GM12872 (cell line): Measurements from ENCODE around the gene HPSE2.

Experiments
- TF ChIP-seq, protein P1 (sequence below): IDR thresholded peaks from 3 replicates; pipeline ENCODE4 v1.5.1; 2011; ENCODE audit warnings: low read depth, mild to moderate bottlenecking, low read length, moderate library complexity; ENCODE audit not compliant: insufficient read depth

Gene HPSE2

GRCh38 chr10:98649170-98649569 is 586.5 kb downstream of the HPSE2 start:
- TF ChIP-seq, protein P1, sequence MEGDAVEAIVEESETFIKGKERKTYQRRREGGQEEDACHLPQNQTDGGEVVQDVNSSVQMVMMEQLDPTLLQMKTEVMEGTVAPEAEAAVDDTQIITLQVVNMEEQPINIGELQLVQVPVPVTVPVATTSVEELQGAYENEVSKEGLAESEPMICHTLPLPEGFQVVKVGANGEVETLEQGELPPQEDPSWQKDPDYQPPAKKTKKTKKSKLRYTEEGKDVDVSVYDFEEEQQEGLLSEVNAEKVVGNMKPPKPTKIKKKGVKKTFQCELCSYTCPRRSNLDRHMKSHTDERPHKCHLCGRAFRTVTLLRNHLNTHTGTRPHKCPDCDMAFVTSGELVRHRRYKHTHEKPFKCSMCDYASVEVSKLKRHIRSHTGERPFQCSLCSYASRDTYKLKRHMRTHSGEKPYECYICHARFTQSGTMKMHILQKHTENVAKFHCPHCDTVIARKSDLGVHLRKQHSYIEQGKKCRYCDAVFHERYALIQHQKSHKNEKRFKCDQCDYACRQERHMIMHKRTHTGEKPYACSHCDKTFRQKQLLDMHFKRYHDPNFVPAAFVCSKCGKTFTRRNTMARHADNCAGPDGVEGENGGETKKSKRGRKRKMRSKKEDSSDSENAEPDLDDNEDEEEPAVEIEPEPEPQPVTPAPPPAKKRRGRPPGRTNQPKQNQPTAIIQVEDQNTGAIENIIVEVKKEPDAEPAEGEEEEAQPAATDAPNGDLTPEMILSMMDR: no peak

DNA sequence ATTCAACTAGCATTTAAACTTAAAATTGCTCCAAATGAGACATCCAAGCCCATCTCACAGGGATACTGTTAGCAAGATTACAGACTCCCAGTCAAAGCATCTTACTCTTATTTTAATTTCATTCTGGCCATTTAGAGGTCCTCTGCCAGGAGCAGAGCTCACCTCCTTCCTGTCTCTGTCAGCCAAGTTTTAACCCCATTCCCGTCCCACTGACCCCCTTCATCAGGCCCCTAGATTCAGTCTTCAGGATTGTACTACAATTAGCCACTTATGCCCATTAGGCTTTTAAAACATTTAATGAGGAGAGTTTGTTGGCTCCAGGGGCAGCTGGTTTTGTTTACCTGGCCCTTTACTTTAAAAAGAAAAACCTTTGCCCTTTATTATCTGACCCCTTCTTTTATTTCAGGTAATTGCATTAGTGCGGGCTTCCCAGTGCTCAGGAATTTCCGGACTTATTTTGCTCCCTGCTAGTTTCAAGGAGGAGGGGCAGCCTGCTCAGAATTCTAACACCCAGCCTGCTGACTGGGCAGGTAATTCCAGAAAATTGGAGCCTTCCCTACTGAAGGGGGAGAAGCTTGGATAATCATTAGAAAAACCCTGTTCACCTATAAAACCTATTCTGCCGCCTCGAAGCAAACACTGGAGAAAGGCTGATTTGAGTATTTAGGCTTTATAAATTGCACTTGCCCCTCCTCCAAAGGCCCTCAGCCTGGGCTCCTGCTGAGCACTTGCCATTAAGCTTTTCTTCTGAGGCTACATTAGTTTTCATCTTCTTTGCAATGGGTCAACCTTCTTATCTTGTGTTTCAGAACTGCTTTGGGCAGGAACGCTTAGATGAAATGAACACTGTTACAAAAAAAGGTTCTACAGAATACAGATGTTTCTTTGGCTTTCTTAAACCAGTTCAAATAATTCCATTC is 588.4 kb downstream of the HPSE2 start:
- TF ChIP-seq, protein P1: no peak

DNA sequence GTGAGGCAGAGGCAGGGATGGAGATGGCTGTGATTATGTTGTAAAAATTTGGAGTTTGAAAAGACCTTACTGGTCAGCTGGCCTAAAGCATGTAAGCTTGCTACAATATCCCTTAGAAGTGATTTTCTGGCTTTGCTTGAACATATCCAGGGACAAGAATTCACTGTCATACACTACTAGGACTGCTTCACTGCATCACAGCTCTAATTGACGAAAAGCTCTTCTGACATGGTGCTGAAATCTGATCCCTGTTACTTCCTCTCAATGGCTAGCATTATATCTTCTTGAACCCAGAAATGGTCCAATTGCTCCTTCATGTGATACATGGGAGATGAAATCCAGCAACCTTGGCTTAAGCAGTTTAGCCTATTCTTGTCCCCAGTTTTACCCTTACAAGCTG is 591.2 kb downstream of the HPSE2 start:
- TF ChIP-seq, protein P1: no peak

DNA sequence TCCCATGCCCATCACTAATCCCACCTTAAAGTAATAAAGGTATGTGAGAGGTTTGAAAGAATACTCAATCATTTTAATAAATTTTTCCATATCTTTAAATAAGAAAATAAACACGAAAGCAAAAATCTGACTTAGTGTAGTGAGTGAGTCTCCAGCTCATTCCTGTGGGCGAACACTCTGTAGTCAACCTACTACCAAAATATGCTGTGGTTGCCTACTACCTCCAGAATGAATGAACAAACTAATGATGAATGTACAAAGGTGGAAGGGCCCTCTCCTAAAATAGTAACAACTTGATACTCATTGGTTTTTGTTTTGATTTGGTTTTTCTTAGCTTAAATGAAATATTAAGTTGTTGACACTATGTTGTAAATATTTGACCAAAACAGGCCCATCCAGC is 593.4 kb downstream of the HPSE2 start:
- TF ChIP-seq, protein P1: no peak

DNA sequence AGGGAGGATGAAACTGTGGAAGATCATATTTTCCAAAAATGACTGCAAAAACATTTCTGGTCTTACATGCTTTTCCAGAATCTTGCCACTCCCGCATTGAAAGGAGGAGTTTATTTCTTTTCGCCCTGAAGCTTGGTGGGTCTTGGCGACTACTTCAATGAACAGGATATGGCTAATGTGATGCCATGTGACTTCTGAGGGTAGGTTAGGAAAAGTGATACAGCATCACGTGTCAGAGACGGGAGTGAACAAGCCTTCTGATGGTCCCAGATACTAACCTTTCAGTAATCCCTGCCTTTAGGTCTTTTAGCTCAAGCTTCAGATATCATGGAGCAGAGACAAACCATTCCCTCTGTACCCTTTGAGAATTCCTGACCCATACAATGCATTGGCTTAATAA is 596.7 kb downstream of the HPSE2 start:
- TF ChIP-seq, protein P1: no peak

- TF ChIP-seq, protein P1: no peak
These were observed 598.7 kb downstream of the HPSE2 start for GRCh38 chr10:98636921-98637329.

- TF ChIP-seq, protein P1: no peak
These were observed 603.0 kb downstream of the HPSE2 start for GRCh38 chr10:98632456-98633150.
